ENCODE data around the gene TRA2B.
"Not testable (repeated sequence)": the region's sequence is repeated elsewhere in the genome, so short reads cannot be mapped to it uniquely, and the experiment has no call there.

The TRA2B gene

DNA sequence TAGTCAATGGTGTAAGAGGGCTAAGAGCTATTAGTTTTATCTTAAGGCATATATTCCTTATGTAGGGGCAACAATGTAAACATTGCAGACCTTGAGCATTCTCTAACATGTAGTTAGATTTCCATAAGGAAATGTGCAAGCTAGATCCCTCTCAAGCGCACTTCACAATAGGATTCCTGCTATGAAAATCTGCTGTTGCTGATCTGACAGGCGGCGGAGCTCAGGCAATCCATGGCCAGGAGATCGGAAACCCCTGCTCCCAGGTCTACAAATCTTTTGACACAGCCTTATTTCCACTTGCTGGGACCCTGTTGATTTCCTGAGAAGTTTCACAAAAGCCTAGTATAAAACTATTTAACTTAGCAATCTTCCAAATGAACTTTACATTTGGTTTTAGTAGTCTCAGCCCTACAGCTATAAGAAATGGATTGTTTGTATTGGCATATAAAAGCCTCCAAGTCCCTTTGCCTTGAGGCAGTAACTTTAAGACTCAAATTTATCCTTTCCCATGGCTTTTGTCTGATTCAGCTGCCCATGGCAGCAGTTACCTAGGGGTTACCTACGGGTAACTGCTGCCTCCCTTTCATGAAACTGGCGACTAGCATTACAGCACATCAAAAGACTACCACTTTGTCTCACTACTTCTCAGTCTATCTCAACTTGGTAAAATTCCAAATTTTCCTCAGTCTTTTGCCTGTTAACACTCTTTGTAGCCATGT lies 22.7 kb downstream of the TRA2B start:
- no peak overlapping the region for H3K4me3 ChIP-seq (ENCODE audit: low read length in 2 of 2)
- peak overlapping the region; percentile 43 for H4K8ac ChIP-seq (ENCODE audit: low read depth, low read length)
- no peak overlapping the region for H3K27ac ChIP-seq (replicated peaks; ENCODE audit: low read length)
- no peak overlapping the region for H2AFZ ChIP-seq (ENCODE audit: low read length)
- H2BK5ac ChIP-seq (ENCODE audit: low read length), result no peak overlapping the region
- H3K4ac ChIP-seq (ENCODE audit: low read length), result no peak overlapping the region
- no peak overlapping the region for H3K4me2 ChIP-seq (ENCODE audit: insufficient read depth, low read length, poor library complexity, severe bottlenecking)
- H3K79me1 ChIP-seq (ENCODE audit: low read depth, low read length), result no peaks in the 10 kb centered on the region
- H3K27me3 ChIP-seq (ENCODE audit: control insufficient read depth in 3 of 3, insufficient read depth in 3 of 3, low read depth in 1 of 3, low read length in 3 of 3), result no peaks in the 10 kb centered on the region
- no peak for DNase-seq (ENCODE audit: low spot score)
- WGBS, 2 donors (ENCODE audit: extremely low coverage in 2 of 2, insufficient read length in 2 of 2, insufficient replicate concordance in 1 of 2), result no CpG with 5 or more reads among the region's 6 CpGs
- no peaks in the 10 kb centered on the region for H3K9me3 ChIP-seq (replicated peaks in 1 of 2; ENCODE audit: control insufficient read depth in 2 of 2, insufficient read depth in 1 of 2, low read depth in 1 of 2, low read length in 2 of 2)
- H3K18ac ChIP-seq (ENCODE audit: low read length), result no peak overlapping the region
- H2BK12ac ChIP-seq (ENCODE audit: low read length), result no peak overlapping the region
- H3K14ac ChIP-seq (ENCODE audit: low read length), result no peak overlapping the region
- peaks cover 22 to 75% of the 10 kb centered on the region in 2 donors for H3K36me3 ChIP-seq (replicated peaks in 1 of 2; ENCODE audit: control insufficient read depth in 2 of 2, insufficient read depth in 2 of 2, low read length in 2 of 2)
- H4K91ac ChIP-seq (ENCODE audit: low read depth, low read length, poor library complexity), result no peak overlapping the region
- no peak overlapping the region for H2BK120ac ChIP-seq (ENCODE audit: low read depth, low read length)
- H3K4me1 ChIP-seq (ENCODE audit: control insufficient read depth in 2 of 2, insufficient read depth in 1 of 2, low read depth in 1 of 2, low read length in 2 of 2), result no peaks in the 10 kb centered on the region
- no peak overlapping the region for H3K23ac ChIP-seq (ENCODE audit: low read depth, low read length, poor library complexity)
- H2BK15ac ChIP-seq (ENCODE audit: low read length), result no peak overlapping the region
- no peak overlapping the region for H3K9ac ChIP-seq (ENCODE audit: low read depth, low read length, poor library complexity)
- H2AK5ac ChIP-seq (ENCODE audit: low read depth, low read length), result no peak overlapping the region

DNA sequence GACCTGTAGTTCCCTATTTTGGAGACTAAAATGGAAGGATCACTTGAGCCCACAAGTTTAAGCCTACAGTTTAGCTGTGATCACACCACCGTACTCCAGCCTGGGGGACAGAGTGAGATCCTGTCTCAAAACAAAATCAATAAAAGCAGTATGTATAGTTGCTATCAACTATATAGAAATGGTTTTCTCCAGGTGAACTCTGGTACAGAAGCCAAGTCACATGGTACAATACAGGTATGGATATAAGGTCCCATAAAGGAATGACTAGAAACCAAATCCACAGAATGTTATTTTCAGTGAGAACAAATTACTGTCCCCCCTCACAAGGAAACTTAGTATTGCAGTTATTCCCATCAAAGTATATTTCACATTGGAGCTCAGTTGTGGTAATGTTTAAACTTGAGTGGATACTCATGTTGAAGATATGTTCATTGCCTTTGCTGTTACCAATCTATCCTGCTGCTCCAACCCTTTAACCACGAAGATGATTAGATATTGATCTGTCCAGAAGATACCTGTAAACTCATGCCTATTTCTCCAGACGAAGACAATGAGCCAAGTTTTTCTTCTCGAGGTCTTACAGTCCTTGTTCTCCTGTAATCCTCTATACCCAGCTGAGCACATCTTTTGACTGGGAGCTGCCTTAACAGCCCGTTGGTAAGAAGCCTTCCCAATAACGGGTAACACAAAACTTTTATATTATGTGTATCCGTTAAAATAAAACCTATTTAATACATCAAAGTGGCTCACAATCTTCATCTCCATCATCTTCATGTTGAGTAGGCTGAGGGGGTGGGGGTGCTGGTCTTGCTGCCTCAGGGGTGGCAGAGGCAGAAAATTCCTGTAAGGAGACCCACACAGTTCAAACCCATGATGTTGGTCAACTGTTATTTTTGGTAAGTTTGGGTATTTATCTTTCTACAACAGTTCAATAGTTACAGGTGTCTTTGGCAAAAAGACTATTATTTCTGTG lies 24.6 kb downstream of the TRA2B start:
- Histone ChIP-seq H3K4me3 (ENCODE audit: low read length in 2 of 2) (no peak overlapping the region), H3K18ac (ENCODE audit: low read length) (no peak overlapping the region), H3K23ac (ENCODE audit: low read depth, low read length, poor library complexity) (no peak overlapping the region), H3K4me1 (ENCODE audit: control insufficient read depth in 2 of 2, insufficient read depth in 1 of 2, low read depth in 1 of 2, low read length in 2 of 2) (no peaks in the 10 kb centered on the region), H2BK12ac (ENCODE audit: low read length) (no peak overlapping the region), H3K27ac (replicated peaks; ENCODE audit: low read length) (no peak overlapping the region), H2AK5ac (ENCODE audit: low read depth, low read length) (no peak overlapping the region), H3K27me3 (ENCODE audit: control insufficient read depth in 3 of 3, insufficient read depth in 3 of 3, low read depth in 1 of 3, low read length in 3 of 3) (no peaks in the 10 kb centered on the region), H3K14ac (ENCODE audit: low read length) (no peak overlapping the region), H3K79me1 (ENCODE audit: low read depth, low read length) (no peaks in the 10 kb centered on the region), H3K9ac (ENCODE audit: low read depth, low read length, poor library complexity) (no peak overlapping the region), H2AFZ (ENCODE audit: low read length) (no peak overlapping the region), H3K4me2 (ENCODE audit: insufficient read depth, low read length, poor library complexity, severe bottlenecking) (no peak overlapping the region), H2BK15ac (ENCODE audit: low read length) (no peak overlapping the region), H2BK120ac (ENCODE audit: low read depth, low read length) (no peak overlapping the region), H3K9me3 (replicated peaks in 1 of 2; ENCODE audit: control insufficient read depth in 2 of 2, insufficient read depth in 1 of 2, low read depth in 1 of 2, low read length in 2 of 2) (no peaks in the 10 kb centered on the region), H2BK5ac (ENCODE audit: low read length) (no peak overlapping the region), H3K4ac (ENCODE audit: low read length) (no peak overlapping the region), H4K8ac (ENCODE audit: low read depth, low read length) (no peak overlapping the region), H4K91ac (ENCODE audit: low read depth, low read length, poor library complexity) (no peak overlapping the region), H3K36me3 (replicated peaks in 1 of 2; ENCODE audit: control insufficient read depth in 2 of 2, insufficient read depth in 2 of 2, low read length in 2 of 2) (peaks cover 13 to 57% of the 10 kb centered on the region in 2 donors)
- no peak for DNase-seq (ENCODE audit: low spot score)
- no CpG with 5 or more reads among the region's 7 CpGs for WGBS, 2 donors (ENCODE audit: extremely low coverage in 2 of 2, insufficient read length in 2 of 2, insufficient replicate concordance in 1 of 2)

DNA sequence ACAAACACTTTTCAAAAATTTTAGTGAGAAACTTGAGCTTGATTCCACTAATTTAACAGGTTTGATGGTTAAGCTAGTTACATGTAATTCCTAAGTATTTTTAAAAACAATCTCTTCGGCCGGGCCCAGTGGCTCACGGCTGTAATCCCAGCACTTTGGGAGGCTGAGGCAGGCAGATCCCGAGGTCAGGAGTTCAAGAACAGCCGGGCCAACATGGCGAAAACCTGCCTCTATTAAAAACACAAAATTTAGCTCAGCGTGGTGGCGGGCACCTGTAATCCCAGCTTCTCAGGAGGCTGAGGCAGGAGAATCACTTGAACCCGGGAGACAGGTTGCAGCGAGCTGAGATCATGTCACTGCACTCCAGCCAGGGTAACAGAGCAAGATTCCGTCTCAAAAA lies 25.3 kb downstream of the TRA2B start:
- no peak overlapping the region for H2AK5ac ChIP-seq (ENCODE audit: low read depth, low read length)

DNA sequence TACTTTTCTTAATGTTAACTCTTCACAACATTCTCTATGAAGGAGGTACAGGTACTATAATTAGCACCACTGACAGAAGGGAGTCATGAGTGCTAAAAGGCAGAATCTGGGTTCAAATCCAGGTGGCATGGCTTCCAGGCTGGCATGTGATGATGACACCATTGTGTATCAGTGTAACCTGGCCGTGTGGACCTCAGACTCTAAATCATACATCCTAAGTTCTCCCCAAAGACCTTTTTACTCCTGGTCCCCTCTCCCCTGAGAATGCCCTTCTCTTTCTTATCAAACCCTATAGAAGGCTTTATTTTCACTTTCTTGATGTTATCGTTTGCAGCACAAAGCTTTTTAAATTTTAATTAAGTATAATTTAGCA lies 26.8 kb downstream of the TRA2B start:
- H3K18ac ChIP-seq (ENCODE audit: low read length); H2BK120ac ChIP-seq (ENCODE audit: low read depth, low read length); H3K9ac ChIP-seq (ENCODE audit: low read depth, low read length, poor library complexity); H3K4ac ChIP-seq (ENCODE audit: low read length); H2AFZ ChIP-seq (ENCODE audit: low read length); H3K27me3 ChIP-seq (ENCODE audit: control insufficient read depth in 3 of 3, insufficient read depth in 3 of 3, low read depth in 1 of 3, low read length in 3 of 3); H3K4me2 ChIP-seq (ENCODE audit: insufficient read depth, low read length, poor library complexity, severe bottlenecking); H3K14ac ChIP-seq (ENCODE audit: low read length); H4K8ac ChIP-seq (ENCODE audit: low read depth, low read length); H2AK5ac ChIP-seq (ENCODE audit: low read depth, low read length); H4K91ac ChIP-seq (ENCODE audit: low read depth, low read length, poor library complexity); H3K9me3 ChIP-seq (replicated peaks in 1 of 2; ENCODE audit: control insufficient read depth in 2 of 2, insufficient read depth in 1 of 2, low read depth in 1 of 2, low read length in 2 of 2); H2BK12ac ChIP-seq (ENCODE audit: low read length); H3K23ac ChIP-seq (ENCODE audit: low read depth, low read length, poor library complexity); H3K27ac ChIP-seq (replicated peaks; ENCODE audit: low read length); H3K4me3 ChIP-seq (ENCODE audit: low read length in 2 of 2); H3K79me1 ChIP-seq (ENCODE audit: low read depth, low read length); H3K4me1 ChIP-seq (ENCODE audit: control insufficient read depth in 2 of 2, insufficient read depth in 1 of 2, low read depth in 1 of 2, low read length in 2 of 2); DNase-seq (ENCODE audit: low spot score); H2BK15ac ChIP-seq (ENCODE audit: low read length); H2BK5ac ChIP-seq (ENCODE audit: low read length): not testable (repeated sequence)
- no CpG with 5 or more reads among the region's 2 CpGs for WGBS, 2 donors (ENCODE audit: extremely low coverage in 2 of 2, insufficient read length in 2 of 2, insufficient replicate concordance in 1 of 2)
- peaks cover 8 to 35% of the 10 kb centered on the region in 2 donors for H3K36me3 ChIP-seq (replicated peaks in 1 of 2; ENCODE audit: control insufficient read depth in 2 of 2, insufficient read depth in 2 of 2, low read length in 2 of 2)

More for the DNA sequence above, 25.3 kb downstream of the TRA2B start:
- Histone ChIP-seq H2BK5ac (ENCODE audit: low read length) (no peak overlapping the region), H2BK15ac (ENCODE audit: low read length) (no peak overlapping the region), H2BK12ac (ENCODE audit: low read length) (no peak overlapping the region), H3K4ac (ENCODE audit: low read length) (no peak overlapping the region), H3K9me3 (replicated peaks in 1 of 2; ENCODE audit: control insufficient read depth in 2 of 2, insufficient read depth in 1 of 2, low read depth in 1 of 2, low read length in 2 of 2) (no peaks in the 10 kb centered on the region), H3K27ac (replicated peaks; ENCODE audit: low read length) (no peak overlapping the region), H2BK120ac (ENCODE audit: low read depth, low read length) (no peak overlapping the region), H4K8ac (ENCODE audit: low read depth, low read length) (no peak overlapping the region), H3K4me1 (ENCODE audit: control insufficient read depth in 2 of 2, insufficient read depth in 1 of 2, low read depth in 1 of 2, low read length in 2 of 2) (no peaks in the 10 kb centered on the region), H4K91ac (ENCODE audit: low read depth, low read length, poor library complexity) (no peak overlapping the region), H3K36me3 (replicated peaks in 1 of 2; ENCODE audit: control insufficient read depth in 2 of 2, insufficient read depth in 2 of 2, low read length in 2 of 2) (peaks cover 11 to 50% of the 10 kb centered on the region in 2 donors), H3K79me1 (ENCODE audit: low read depth, low read length) (no peaks in the 10 kb centered on the region), H3K9ac (ENCODE audit: low read depth, low read length, poor library complexity) (no peak overlapping the region), H3K4me3 (ENCODE audit: low read length in 2 of 2) (no peak overlapping the region), H3K14ac (ENCODE audit: low read length) (no peak overlapping the region), H3K4me2 (ENCODE audit: insufficient read depth, low read length, poor library complexity, severe bottlenecking) (no peak overlapping the region), H3K27me3 (ENCODE audit: control insufficient read depth in 3 of 3, insufficient read depth in 3 of 3, low read depth in 1 of 3, low read length in 3 of 3) (no peaks in the 10 kb centered on the region), H2AFZ (ENCODE audit: low read length) (no peak overlapping the region), H3K18ac (ENCODE audit: low read length) (no peak overlapping the region), H3K23ac (ENCODE audit: low read depth, low read length, poor library complexity) (no peak overlapping the region)
- DNase-seq (ENCODE audit: low spot score), result no peak
- no CpG with 5 or more reads among the region's 11 CpGs for WGBS, 2 donors (ENCODE audit: extremely low coverage in 2 of 2, insufficient read length in 2 of 2, insufficient replicate concordance in 1 of 2)

All from neuronal stem cell (in vitro differentiated cells).